NCI-H187 (cell line): ENCODE measurements around the gene NAGPA.

Source experiments
- DNase-seq, 2 experiments: peaks; one replicate each; lab custom pipeline; 2025; lab: John Stamatoyannopoulos, UW

The NAGPA gene

DNA sequence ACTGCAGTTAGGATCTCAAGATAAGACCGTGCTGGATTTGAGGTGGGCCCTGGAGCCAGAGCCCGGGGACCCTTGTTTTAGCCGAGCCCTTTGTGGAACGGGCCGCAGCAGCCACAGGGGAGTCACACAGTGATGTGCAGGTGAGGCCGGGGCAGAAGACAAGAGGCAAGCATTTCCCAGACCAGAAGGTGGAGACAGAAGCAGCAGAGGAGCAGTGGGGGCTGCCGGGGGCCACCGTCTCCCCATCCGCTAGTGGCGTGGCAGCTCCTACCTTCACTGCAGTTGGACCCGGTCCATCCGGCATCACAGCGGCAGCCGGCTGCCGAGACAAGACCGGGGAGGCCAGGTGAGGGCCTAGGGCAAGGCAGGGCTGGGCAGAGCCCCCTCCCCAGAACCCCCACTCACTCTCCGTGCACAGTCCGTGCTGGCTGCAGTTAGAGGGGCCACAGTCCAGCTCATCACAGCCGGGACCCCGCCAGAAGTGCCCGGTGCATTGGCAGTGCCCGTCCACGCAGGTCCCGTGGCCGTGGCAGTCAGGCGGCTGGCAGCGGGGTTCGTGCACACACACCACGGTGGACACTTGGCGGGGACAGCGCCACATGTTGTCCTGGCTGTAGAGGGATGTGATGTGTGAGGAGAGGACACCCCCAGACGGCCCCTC lies 6.0 kb downstream of the NAGPA start:
- DNase-seq: no peak

DNA sequence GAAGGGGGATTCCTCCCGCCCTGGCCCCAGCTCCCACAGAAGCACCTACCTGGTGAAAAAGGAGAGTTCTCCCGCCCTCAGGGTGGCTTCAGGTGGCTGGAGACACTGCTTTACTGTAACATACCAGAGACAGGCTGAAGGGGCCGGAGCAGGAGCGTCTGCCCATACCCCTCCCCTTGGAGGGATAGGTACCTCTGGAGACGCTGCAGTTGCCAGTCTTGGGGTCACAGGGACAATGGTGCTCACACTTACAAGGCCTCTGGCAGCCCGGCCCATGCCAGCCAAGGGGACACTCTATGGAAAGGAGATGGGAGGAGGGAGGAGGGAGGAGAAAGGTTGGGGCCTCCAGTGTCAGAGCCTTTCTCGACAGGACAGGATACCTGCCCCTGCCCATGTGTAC lies 6.6 kb downstream of the NAGPA start:
- DNase-seq: no peak

DNA sequence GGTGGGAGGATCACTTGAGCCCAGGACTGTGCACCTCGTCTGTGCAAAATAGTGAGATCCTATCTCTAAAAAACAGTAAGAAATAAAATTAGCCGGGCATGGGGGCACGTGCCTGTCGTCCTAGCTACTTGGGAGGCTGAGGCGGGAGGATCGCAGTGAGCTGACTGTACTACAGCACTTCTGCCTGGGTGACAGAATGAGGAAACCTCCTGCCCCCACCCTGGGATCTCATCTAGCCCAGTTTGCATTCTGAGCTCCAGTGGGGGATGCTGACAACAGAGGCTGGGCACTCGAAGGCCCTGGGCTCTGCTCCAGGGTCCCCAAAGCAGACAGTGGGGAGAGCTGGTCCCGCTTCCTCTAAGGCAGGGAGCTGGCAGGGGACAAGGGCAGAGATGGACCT lies 7.1 kb downstream of the NAGPA start:
- no peak for DNase-seq

DNA sequence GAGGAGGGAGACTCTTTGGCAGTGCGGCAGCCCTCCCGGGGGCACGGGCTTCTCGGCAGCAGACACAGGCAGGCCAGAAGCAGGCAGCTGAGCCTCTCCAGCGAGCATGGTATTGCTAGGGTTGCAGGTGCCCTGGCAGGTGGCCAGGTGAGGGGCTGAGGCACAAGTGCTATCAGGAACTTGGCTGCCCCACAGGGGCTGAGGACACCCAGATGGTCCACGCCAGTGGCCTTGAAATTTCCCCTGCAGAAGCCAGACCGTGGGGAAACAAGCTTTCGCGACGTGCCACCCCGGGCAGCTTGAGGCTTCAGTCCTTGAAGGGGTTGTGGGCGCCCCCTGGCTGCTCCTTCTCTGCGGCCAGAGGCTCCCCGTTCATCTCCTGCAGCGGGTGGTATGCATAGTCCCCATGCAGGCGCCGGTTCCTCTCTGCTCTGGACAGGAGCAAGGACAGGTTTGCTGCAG lies 8.5 kb downstream of the NAGPA start:
- no peak for DNase-seq

DNA sequence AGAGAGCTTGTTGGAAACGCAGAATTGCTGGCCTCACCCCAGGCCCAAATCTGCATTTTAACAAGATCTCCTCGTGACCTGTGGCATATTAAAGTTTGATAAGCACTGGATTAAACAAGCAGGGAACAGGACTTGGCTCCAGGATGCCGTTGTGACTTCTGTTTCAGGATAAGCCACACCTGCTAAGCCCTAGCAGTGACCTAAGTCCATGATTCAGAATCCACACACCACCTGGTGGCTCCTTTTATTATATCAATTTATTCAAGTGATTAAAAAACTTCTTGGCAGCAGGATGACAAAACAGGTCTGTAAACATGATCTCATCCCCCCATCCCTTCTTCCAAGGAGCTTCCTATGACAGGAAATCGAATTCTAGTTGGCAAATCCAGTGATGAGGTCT lies 9.1 kb downstream of the NAGPA start:
- DNase-seq: no peak

DNA sequence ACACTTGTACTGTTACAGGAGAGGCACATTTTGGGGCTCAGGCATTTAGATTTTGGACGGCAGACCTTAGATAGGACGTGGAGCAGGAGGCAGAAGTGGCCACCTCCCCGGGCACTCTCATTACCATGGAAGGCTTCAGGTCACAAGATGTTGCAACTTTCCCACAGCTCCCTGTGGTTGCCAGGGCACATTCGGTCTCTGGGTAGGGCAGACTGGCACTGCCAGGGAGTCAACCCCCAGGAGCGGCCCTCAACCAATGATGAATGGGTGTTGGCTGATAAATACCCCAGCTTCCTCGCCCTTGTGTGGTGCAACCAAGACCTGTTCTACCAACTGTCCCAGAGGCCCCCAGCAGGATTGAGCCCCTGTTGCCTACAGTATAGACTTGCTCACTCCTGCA lies 11.2 kb downstream of the NAGPA start:
- DNase-seq: no peak

DNA sequence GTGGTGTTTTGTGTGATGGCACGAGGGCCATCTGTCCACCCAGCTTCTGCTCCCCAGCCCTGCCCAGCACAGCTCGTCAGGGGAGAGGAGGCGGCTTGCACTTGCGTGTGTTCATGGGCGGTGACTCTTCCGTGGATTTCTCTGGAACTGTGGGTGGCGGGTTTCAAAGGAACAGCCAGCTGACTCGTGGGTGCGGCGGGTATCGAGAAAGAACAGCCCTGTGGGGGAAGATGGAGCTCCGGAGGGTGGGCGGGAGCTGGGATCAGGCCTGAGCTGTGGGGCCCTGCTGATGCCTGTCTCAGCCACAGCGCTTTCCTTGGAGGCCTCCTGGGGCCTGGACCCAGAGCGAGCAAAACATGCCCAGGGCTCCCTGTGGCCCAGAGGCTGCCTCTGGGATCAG lies 13.2 kb downstream of the NAGPA start:
- DNase-seq: no peak

DNA sequence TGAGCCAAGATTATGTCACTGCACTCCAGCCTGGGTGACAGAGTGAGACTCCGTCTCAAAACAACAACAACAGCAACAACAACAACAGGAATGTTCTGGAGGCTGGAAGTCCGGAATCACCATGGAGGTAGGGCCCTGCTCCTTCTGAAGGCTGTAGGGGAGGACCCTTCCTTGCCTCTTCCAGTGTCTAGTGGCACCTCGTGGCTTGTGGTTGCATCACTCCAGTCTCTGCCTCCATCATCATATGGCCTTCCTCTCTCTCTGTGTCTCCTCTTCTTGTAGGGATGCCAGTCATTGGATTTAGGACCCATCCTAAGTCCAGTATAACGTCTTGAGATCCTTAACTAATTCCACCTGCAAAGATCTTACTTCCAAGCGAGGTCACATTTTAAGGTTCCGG lies 14.0 kb downstream of the NAGPA start:
- no peak for DNase-seq

DNA sequence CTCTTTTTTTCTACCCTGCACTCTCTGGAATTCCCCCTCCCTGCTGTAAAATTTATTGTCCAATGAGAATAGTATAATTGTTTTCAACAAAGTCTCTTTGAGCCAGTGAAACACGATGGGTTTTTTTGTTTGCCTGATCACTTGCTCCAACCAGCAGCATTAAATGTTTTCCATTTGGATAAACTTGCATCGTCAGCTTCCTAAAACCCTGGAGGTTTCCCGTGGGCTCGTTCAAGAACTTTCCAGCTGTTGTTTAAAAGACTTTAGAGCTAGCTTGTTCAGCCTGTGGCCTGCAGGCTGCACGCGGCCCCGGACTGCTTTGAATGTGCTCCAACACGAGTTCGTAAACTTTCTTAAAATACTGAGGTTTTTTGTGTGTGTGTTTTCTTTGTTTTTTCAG lies 14.9 kb downstream of the NAGPA start:
- no peak for DNase-seq

DNA sequence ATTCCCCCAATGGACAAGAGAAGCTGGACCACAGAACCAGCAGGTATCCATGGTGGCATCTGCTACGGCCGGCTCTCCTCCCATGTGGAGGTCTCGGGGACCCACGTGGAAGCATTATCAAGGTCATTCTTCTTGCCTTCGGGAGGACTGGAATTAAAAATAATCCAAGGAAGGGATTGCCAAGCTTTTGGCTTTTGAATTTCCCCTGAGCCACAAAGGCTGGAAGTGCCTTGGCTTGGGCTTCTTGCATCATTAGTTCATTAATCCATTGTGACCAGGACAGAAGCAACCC lies 16.1 kb downstream of the NAGPA start:
- no peak for DNase-seq

DNA sequence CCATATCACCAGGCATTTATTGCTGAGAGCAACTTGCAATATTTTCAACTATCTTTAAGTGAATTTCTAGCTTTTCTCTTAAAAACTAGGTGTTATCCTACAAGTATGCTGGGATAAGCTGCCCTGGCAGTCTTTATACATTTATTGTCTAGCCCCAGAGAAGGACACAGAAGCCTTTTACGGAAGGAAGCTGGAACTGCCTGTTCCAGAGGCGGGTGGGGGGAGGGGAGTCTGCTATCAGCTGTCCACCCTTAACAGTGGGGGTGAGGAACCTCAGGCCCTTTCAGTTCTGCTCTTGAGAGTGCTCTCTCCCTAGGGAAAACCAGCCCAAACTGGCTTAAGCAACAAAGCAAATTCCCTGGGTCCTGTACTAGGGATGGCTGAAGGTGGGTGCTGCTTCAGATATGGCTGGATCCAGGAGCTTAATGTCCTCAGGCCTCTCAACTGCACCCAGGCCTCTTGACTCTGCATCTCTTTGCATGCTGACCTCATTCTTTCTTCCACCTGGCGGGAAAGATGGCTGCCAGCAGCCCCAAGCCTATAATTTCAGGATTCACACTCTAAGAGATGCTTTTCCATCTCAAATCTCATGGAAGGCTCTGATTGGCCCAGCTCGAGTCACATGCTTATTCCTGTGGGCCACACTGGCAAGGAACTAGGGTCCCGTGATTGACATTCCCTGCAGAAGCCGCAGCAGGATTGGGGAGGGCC lies 16.6 kb downstream of the NAGPA start:
- DNase-seq: no peak

DNA sequence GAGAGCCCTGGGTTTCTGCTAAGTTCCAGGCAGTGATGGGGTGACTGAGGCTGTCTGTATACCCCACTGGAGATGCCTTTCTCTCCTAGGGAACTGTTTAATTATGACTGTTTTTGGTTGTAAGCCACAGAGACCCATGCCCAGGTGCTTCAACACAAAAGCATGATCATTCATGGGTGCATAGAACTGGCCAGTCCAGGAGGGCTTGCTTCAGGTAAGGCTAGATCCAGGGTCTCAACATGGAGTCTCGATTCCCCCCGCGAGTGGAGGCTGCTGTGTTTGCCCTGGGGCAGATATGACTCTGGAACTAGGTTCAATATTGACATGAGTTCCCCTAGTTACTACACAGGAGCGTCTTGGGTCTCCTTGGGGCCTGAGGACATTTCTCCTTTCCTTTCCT lies 17.8 kb downstream of the NAGPA start:
- no peak for DNase-seq

DNA sequence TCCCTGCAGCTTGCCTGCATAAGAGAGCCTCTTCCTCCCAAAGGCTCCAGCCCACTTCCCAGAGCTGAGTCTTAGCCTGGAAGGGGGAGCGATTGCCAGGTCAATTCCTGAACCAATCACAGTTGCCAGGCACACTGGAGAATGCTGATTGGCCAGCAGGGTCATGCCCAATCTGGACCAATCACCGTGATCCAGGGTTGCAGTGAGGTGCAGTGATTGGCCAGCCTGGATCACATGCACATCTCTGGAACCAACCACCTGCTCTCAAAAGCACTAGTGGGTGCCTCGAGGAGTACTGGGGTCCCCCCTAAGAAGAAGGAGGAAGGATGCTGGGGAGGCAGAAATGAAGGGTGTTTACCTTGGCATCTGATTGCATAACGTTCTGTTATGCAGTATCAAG lies 18.4 kb downstream of the NAGPA start:
- DNase-seq: no peak

DNA sequence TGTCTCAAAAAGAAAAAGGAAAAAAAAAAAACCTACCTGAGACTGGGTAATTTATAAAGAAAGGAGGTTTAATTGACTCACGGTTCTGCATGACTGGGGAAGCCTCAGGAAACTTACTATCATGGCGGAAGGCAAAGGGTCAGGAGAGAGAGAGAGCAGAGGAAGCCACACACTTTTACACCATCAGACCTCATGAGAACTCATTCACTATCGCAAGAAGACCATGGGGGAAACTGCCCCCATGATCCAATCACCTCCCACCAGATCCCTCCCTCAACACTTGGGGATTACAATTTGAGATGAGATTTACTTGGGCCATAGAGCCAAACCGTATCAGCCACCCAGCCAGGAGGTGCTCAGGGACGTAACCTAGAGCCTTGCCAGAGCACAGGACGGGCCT lies 20.8 kb downstream of the NAGPA start:
- DNase-seq: no peak

DNA sequence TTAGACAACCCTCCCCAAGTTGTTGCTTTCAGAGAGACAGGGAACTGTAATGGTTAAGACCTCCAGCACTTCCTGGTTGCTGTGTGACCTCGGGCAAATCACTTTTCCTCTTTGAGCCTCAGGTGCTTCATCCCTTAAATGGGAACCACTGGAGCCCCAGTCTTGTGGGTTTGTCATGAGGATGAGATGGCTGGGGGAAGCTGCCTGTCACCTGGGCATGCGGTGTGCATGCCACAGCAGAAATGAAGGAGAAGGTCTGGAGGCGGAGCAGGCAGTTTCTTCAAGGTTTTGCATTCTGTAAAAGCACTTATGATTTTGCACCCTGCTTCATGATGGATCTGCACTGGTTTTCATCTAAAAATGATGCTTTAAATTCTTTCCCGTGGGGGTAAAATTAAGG lies 22.1 kb downstream of the NAGPA start:
- DNase-seq: no peak

DNA sequence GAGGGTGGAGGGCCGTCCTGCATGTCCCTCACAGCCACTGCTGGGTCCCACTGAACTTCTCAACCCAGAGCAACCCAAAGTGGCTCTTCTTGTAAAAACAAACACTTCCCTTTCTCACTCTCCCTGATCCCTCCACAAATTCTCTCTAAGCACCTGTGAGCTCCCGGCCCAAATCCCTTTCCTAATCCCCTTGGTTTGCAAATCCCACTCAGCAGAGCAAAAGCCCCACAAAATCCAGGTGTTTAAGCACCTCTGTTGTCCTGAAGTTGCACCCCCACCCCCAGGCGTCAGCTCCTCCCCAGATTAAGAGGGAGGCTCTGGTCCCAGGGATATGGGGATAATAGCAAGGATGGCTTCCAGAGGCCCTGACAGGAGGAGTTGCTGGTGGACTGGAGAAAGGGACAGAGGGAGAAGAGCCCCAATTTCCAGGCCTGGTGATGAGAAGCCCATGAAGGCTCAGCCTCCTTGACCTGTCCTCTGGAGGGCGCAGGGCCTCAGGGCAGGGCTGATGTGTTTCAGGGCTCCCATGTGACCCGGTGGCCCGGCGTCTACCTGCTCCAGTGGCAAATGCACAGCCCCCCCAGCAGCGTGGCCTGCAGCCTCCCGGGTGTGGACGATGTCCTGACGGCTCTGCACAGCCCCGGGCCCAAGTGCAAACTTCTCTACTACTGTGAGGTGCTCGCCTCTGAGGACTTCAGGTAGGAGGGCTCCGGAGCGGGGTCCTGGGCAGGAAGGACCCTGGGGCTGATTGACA lies 23.0 kb downstream of the NAGPA start:
- no peak for DNase-seq

DNA sequence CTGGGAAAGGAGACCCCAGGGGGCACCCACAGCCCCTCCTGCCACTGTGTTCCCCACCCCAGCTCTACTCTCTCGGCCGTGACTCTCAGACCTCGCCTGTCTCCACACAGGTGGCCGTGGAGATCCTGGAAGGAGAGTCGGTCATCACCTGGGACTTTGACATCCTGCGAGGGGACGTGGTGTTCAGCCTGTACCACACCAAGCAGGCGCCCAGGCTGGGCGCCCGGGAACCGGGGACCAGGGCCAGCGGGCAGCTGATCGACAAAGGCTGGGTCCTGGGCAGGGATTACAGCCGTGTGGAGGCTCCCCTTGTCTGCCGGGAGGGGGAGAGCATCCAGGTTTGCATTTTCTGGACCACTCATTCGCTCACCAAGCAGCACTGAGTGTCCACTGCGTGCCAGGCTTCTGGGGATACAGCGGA lies 25.4 kb downstream of the NAGPA start:
- DNase-seq: no peak

DNA sequence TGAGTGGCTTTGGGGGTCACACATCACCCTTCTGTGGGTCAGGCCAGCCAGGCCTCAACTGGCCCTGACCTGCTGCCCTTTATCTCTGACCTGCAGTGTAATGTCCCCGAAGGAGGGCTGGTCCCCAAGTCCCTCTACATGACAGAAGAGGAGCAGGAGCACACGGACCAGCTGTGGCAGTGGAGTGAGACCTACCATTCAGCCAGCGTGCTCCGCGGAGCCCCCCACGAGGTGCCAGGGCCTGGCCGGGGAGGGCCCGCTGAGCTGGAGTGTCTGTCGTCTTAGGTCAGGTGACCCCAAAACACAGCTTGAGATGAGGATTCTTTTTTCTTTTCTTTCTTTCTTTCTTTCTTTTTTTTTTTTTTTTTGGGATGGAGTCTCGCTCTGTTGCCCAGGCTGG lies 26.5 kb downstream of the NAGPA start:
- no peak for DNase-seq

DNA sequence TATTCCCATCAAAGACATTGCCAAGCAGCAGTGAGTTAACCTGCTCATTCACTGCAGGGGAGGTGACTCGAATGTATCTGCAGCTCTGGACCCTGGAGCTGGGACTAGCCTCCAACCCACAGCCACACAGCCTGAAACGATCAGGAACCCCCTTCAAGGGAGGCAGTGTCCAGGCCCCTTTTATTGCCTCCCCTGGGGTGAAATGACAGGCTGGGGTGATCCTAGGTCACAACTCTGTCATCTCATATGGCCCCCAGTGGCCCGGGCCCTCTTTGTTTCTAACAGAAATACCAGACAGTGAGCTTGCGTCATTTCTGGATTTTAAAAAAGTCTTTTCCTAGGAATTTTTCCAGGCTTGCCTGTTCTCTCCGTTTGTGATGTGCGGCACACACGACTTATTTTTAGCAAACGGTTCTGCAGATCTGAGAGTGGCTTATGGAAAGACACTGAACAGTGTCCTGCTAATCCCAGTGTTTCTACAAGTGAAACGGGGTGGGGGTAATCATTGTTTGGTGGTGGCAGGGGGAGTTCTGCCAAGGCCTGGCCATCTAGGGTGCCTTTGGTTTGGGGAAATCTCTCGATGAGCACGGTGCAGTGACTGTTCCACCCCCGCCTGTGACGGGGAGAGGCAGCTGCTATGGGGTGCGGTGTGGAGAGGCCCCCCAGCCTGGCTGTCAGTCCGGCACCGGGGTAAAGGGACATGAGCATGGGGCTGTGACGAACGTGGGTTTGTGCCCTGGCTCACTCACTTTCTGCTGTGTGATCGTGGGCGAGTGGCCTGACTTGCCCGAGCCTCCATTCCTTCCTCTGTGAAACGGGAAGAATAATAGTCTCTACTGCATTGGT lies 27.2 kb downstream of the NAGPA start:
- DNase-seq: no peak

DNA sequence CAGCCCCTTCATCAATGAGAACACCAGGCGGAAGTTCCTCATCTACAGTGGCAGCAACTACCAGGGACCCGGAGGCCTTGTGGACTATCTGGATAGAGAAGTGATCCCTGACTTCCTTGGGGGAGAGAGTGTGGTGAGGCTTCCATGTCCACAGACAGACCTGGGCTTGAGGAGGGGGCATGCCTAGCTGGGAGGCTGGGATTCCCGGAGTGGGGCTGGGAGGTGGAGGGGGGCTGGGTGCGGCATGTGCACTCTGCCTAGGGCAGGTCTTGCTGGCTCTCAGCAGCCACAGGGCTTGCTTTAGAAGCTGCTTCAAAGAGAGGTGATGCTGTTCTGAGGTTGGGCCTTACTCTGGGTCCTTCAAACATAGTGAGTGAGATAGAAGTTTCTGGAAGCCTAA lies 27.8 kb downstream of the NAGPA start:
- no peak for DNase-seq

DNA sequence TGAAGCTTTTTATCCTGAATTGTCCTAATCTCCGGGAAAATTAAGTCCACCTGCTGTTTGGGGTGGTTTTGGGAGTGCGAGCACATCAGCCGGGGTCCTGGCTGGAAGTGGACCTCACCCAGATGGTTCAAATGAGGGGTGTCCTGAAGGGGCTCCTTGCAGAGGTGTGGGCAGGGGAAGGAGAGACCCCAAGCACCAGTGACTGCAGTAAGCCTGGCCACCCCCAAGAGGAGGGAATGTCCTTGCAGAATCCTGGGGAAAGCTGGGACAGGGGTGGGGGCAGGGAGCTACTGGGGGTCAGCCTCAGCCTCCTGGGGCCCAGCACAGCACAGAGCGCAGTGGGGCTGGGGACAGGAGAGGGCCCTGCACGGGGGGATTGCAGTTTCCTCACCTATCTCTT lies 29.4 kb downstream of the NAGPA start:
- DNase-seq: no peak

DNA sequence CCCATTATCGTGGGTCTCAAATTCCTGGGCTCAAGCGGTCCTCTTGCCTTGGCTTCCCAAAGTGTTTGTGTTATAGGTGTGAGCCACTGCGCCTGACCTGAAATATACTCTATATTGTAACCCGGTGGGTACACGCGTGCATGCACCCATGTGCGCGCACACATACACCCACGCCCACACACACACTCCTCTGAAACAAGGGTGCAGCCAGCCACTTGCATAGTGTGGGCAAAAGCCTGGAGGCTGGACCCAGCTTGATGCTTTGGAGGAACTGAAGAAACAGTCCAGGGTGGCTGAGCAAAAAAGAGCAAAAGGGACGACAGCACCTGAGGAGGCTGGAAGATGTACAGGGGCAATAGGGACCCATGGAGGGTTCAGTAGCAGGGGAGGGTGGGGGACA lies 29.9 kb downstream of the NAGPA start:
- no peak for DNase-seq

DNA sequence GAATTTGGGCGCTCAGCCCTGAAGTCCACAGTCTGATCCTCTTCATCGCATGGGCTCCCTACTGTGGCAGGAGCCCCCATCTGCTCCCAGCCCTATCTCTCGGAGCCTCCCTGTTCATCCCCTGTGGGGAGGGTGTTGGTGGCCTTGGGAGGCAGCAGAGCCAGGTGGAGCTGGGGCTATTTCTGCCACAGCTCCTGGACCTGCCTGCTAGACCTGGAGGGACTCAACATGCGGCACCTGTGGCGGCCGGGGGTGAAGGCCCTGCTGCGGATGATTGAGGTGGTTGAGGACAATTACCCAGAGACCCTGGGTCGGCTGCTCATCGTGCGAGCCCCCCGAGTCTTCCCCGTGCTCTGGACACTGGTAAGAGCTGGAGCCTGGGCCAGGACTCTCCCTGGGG lies 30.5 kb downstream of the NAGPA start:
- no peak for DNase-seq
